Measurements from ENCODE around the gene PELO. TPM values are rescaled to one million over a fixed set of nuclear protein-coding genes. Genes with fewer than 3 reads are reported as not detected.

The PELO gene
- total RNA-seq, 1 donor from 2014 or later, result 11.8 TPM

GRCh38 chr5:52794519-52794918 is 6.8 kb downstream of the PELO start:
- no peak overlapping the region for H3K4me3 Mint-ChIP-seq (ENCODE audit: low read depth)
- H3K4me1 Mint-ChIP-seq (ENCODE audit: low read depth), result peaks cover 34% of the 10 kb centered on the region
- no peak for TF ChIP-seq CTCF (IDR thresholded peaks at IDR 0.05; ENCODE audit: unreplicated experiment)
- no peaks in the 10 kb centered on the region for H3K9me3 Mint-ChIP-seq (ENCODE audit: low read depth)
- no peak overlapping the region for H3K27ac Mint-ChIP-seq
- no peaks in the 10 kb centered on the region for H3K36me3 Mint-ChIP-seq (ENCODE audit: insufficient read depth)
- DNase-seq (ENCODE audit: low spot score, unreplicated experiment), result no peak
- no peaks in the 10 kb centered on the region for H3K27me3 Mint-ChIP-seq

GRCh38 chr5:52796031-52796430 is 8.3 kb downstream of the PELO start:
- TF ChIP-seq CTCF (IDR thresholded peaks at IDR 0.05; ENCODE audit: unreplicated experiment), result no peak
- no peaks in the 10 kb centered on the region for H3K9me3 Mint-ChIP-seq (ENCODE audit: low read depth)
- H3K27ac Mint-ChIP-seq, result no peak overlapping the region
- H3K36me3 Mint-ChIP-seq (ENCODE audit: insufficient read depth), result no peaks in the 10 kb centered on the region
- no peaks in the 10 kb centered on the region for H3K27me3 Mint-ChIP-seq
- no peak for DNase-seq (ENCODE audit: low spot score, unreplicated experiment)
- H3K4me3 Mint-ChIP-seq (ENCODE audit: low read depth), result no peak overlapping the region
- peaks cover 28% of the 10 kb centered on the region for H3K4me1 Mint-ChIP-seq (ENCODE audit: low read depth)

DNA sequence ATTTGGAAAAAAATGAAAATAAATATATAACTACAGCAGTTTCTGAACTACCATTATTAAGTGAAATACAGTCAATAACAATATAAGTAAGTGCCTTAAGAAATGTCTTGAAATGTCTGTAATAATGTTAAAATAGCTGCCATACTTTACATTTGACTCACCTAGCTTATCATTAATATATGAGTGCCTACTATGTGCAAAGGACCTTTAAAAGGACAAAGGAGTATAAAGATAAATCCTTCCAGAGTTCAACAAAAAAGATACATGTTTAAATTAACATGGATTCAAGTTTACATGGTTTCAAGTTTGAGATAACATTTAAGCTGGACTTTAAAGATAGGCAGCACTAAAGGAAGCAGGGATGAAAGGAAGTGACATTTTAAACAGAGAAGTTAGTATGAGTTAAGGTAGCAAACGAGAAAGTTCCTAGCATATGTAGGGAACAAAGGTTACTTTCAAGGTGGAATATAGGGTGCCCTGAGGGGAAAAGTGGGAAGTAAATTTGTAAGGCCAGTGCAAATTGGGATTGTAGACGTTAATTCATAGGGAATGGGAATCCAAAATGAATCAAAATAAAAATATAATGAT is 8.9 kb downstream of the PELO start:
- Mint-ChIP-seq H3K4me3 (ENCODE audit: low read depth) (no peak overlapping the region), H3K9me3 (ENCODE audit: low read depth) (no peaks in the 10 kb centered on the region), H3K36me3 (ENCODE audit: insufficient read depth) (peaks cover 1% of the 10 kb centered on the region), H3K4me1 (ENCODE audit: low read depth) (peaks cover 34% of the 10 kb centered on the region), H3K27ac (no peak overlapping the region), H3K27me3 (no peaks in the 10 kb centered on the region)
- no peak for TF ChIP-seq CTCF (IDR thresholded peaks at IDR 0.05; ENCODE audit: unreplicated experiment)
- DNase-seq (ENCODE audit: low spot score, unreplicated experiment), result no peak

GRCh38 chr5:52798938-52799337 is 11.2 kb downstream of the PELO start:
- no peaks in the 10 kb centered on the region for H3K9me3 Mint-ChIP-seq (ENCODE audit: low read depth)
- peaks cover 1% of the 10 kb centered on the region for H3K36me3 Mint-ChIP-seq (ENCODE audit: insufficient read depth)
- peak overlapping the region; percentile 87 for H3K4me3 Mint-ChIP-seq (ENCODE audit: low read depth)
- peaks cover 38% of the 10 kb centered on the region for H3K4me1 Mint-ChIP-seq (ENCODE audit: low read depth)
- DNase-seq (ENCODE audit: low spot score, unreplicated experiment), result no peak
- H3K27ac Mint-ChIP-seq, result peak overlapping the region; percentile 98
- no peaks in the 10 kb centered on the region for H3K27me3 Mint-ChIP-seq
- no peak for TF ChIP-seq CTCF (IDR thresholded peaks at IDR 0.05; ENCODE audit: unreplicated experiment)

DNA sequence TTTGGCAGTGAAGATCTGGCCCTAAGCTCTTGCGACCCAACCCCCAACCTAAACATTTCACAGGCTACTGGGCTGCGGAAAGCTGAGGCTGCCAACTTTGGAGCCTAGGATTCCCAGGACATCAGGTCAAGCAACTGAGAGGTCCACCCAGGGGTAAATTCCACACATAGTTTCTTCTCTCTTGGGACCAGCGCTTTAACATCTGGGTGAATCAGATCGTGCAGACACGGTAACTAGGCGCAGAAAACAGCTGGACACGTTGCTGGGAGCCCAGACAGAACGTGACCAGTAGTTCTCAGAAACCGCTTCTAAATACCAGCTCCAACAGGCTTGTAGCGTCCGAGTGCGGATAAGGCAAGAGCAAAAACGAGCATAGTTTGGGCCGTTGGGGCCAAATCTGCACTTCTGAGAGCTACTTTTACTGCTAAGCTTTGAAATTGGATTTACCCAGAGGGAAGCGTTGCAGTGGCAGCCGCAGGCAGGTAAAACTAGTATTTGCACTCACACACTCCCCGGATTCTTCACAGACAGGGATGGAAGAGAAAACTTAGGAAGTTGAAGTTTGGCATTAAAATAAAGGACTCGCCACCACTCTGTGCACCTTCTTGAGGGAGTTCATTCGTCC is 11.8 kb downstream of the PELO start:
- peak; percentile 23 for DNase-seq (ENCODE audit: low spot score, unreplicated experiment)
- Mint-ChIP-seq H3K9me3 (ENCODE audit: low read depth) (no peaks in the 10 kb centered on the region), H3K36me3 (ENCODE audit: insufficient read depth) (peaks cover 1% of the 10 kb centered on the region), H3K4me1 (ENCODE audit: low read depth) (peaks cover 39% of the 10 kb centered on the region), H3K27me3 (no peaks in the 10 kb centered on the region), H3K4me3 (ENCODE audit: low read depth) (peak overlapping the region; percentile 87), H3K27ac (peak overlapping the region; percentile 98)
- TF ChIP-seq CTCF (IDR thresholded peaks at IDR 0.05; ENCODE audit: unreplicated experiment), result no peak

All from progenitor cell of endocrine pancreas (in vitro differentiated cells).